NCI-H146 (cell line): ENCODE data around the gene ZNHIT1.

ENCODE experiments used
- DNase-seq: peaks from one replicate; lab custom pipeline; 2025; lab: John Stamatoyannopoulos, UW

ZNHIT1 gene

GRCh38 chr7:101218236-101219125, 516 bp downstream of the ZNHIT1 start:
- no peak for DNase-seq

DNA sequence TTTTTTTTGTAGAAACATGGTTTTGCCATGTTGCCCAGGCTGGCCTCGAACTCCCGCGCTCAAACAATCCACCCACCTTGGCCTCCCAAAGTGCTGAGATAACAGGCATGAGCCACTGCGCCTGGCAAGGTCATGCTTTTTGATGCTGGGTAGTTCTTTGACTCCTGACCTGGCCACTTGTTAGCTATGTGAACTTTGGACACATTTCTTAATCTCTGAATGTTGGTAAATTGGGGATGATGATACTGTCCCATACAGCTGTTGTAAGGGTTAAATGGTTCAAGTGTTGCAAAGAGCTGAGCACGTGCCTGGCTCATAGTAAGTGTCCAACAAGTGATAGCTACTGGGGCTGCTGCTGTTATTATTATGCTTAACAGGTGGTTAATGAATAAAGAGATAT, 2.3 kb downstream of the ZNHIT1 start:
- DNase-seq, result no peak

DNA sequence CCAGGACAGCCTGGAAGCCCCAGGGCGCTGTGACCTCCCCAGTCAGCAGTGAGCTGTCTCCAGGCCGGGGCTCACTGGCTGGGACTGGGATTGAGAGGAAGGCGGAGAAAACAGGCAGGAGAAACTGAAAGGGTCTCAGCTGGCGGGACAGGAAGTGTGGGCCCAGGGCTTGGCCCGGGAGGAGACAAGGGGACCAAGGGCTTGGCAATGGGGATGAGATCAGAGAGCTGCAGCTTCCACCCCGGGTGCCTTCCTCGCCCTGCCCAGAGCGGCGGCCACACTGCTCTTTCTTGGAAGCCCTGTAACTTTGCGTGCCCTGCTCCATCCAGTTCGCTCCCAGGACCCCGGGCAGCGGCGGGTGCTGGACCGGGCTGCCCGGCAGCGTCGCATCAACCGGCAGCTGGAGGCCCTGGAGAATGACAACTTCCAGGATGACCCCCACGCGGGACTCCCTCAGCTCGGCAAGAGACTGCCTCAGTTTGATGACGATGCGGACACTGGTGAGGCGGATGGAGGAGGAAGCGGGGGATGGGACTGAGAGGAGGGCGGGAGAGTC, 4.4 kb downstream of the ZNHIT1 start:
- DNase-seq, result no peak

GRCh38 chr7:101223528-101223927, 5.6 kb downstream of the ZNHIT1 start:
- no peak for DNase-seq

DNA sequence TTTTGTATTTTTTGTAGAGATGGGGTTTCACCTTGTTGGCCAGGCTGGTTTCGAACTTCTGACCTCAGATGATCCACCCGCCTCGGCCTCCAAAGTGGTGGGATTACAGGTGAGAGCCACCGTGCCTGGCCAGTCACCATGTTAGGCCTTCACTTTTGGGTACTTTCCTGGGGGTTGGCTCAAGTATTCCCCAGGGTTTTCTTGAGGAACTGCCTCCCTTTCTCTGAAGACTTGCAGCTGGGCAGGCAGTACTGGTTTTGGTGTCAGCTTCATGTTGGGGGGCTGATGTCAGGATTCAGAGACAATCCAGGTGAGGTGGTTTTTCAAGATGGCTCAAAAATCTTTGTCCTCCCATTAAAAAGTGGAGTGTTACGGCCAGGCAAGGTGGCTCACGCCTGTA, 7.7 kb downstream of the ZNHIT1 start:
- no peak for DNase-seq

GRCh38 chr7:101226721-101227120, 8.8 kb downstream of the ZNHIT1 start:
- DNase-seq, result no peak

DNA sequence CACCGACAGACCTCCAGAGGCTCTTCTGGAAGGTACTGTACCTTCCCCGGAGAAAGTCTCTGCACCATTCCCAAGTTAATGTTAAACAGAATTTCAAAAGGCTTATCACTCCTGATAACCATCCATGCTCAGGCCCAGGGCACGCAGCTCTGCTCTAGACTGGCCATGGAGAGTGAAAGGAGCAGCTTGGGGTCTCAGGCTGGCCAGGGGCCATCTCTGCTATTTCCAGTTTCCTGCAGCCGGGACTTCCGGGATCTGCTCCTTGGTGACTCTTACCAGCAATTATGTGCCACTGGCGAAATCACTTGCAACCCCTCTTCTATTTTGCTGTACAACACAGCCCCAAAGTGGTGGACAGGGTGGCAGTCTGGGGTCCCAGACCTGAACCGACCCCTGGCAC, 13.7 kb downstream of the ZNHIT1 start:
- no peak for DNase-seq

- peak; percentile 85 for DNase-seq
Observed at GRCh38 chr7:101232141-101232850, 14.3 kb downstream of the ZNHIT1 start.

DNA sequence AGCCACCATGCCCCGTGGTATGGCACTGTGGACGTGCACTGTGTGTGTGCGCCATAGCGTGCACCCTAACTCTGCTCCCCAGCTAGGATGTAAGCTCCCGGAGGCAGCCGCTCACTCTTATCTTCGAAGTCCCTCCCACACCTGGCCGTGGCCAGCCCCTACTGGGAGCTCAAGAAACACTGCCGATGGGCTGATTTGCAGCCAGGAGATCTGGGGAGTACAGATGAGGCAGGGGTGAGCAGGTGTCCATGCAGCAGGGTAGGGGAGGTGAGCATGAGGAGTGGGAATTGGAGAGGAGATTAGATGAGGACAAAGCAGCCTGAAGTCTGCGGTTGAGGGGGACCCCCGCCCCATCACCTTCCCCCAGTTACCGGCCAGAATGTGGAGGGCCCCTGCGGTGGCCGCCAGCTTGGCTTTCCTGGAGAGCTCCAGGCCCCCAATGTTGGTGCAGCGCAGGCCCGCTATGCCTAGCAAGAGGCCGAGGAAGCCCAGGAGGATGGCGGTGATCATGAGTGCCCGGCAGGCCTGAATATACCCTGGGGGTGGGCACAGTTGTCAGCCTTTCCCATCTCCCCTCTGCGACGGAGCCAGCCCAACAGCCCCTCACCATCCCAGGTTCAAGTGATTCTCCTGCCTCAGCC, 16.1 kb downstream of the ZNHIT1 start:
- DNase-seq, result no peak

DNA sequence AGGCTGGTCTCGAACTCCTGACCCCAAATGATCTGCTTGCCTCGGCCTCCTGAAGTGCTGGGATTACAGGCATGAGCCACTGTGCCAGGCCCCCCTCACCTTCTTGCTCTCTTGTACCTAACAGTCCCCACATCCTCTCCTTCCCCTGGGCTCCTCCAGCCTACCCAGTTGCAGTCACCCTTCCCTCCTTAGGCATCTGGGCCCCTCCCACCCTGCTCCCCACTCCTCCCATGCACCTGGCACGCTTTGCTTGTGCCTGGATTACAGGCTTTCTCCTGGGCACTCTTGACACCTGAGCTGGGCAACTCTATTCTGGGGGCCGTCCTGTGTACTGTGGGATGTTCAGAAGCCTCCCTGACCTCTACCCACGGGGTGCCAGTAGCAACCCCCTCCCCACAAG, 16.7 kb downstream of the ZNHIT1 start:
- no peak for DNase-seq

GRCh38 chr7:101235050-101235449, 17.1 kb downstream of the ZNHIT1 start:
- no peak for DNase-seq

GRCh38 chr7:101235522-101235921, 17.6 kb downstream of the ZNHIT1 start:
- DNase-seq, result no peak

- no peak for DNase-seq
Observed at GRCh38 chr7:101236292-101236835, 18.4 kb downstream of the ZNHIT1 start.

DNA sequence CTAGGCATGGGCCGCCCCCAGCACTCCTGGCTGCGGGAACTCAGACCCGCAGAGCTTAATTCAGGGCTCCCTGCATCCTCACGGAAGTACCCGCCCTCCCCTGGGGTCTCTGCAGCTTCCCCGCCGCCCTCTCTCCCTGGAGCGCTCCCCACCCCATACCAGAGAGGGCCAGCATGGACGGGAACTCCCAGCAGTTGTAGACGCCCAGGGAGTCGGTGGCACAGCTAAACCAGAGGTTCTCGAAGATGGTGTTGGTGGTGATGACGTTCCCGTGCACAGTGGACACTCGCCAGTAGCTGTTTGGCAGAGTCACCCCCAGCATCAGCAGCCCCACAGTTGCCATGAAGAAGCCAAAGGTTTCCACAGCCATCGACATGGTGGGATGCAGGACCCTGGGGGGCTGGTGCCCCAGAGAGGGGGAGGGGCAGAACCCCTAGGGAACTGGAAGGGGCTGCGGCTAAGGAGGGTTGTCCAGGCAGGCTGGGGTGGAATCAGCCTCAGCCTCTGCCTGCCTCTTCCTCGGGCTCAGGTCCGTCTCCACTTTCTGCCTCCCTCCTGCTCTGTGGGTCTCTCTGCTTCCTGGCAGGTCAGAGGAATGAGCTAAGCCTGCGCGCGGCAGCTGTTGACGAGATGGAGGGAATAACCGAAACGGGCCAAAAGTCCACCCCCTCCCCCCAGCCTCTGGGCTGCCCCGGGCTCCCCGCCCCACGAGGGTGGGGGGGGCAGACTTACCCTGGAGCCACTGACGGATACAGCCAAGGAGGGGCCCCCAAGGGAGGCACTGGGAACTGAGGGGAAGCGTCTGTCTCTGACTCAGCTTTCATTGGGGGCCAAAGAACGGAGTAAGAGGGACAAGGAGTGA, 19.5 kb downstream of the ZNHIT1 start, which contains the start of gene CLDN15:
TSS of gene CLDN15 (minus strand) at position 597 of the 862 bp plus-strand sequence. CDS start at position 376, 221 bp downstream.
- no peak for DNase-seq

DNA sequence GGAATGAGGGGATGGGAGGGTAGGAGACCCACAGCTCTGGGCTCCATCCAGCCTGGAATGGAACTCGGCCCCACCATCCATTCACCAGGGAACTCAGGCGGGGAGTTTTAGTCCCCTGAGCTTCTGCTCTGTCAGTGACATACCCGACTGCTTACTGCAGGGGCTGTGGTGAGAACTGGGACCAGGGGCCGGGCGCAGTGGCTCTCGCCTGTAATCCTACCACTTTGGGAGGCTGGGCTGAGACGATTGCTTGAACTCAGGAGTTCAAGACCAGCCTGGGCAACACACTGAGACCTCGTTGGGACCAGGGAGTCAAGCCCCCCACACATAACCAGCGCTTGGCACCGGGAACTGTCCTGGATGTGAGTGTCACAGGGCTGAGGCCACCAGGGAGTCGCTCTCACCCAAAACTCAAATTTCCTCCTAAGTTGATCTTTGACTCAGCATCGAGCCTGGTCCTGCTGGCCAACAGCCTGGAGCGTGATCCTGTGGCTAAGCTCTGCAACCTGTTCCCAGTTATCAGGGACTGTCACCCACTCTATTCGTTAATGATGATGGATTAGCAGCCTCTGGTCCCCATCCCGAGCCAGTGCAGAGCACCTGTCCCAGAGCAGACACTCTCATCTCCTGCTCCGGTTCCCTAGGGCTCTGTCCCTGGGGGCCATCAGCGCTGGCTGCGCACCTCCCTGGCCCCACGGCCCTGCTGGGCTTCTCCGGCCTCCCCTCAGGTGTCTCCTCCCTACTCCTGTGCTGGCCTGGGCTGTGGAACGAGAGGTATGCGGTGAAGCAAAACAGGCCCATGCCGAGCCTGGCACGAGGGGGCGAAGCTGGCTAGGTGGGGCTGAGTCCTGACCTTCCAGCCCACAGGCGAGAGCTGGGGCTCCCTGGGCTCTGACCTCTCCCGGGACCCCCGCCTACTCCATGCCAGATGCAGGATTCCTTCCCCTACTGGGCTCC, 20.5 kb downstream of the ZNHIT1 start:
- no peak for DNase-seq

DNA sequence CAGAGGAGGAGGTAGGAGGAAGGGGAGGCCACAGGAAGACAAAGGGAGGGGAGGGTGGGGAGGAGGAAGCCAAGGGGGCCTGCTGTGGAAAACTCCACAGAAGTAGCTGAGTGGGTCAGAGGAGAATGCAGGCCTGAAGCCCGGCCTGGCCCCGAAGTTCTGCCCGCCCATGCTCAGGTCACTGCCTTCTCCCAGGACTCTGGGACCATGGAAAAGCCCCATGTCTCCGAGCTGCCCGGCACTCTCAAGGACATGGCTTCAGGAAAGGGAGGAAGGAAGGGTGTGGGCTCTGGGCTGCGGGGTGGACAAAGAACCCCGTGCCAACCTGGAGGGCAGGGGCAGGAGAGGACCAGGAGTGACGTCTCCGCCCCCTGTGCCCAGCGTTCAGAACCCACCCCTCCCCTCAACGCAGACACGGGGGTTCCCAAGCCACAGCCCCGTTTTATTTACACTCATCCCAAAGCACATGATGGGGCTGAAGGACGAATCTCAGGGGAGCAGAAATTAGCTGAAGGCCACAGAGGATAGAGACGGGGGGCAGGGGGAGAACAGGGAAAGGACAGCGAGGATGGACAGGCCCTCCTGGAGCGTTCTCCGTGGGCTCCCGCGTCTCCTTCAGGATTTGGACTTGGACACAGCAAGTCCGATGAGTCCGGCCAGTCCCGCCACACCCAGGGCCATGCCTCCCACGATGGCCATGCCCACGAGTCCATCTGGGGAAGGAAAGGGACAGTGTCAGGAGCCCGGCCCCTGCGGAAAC, 21.4 kb downstream of the ZNHIT1 start:
- DNase-seq, result no peak

- no peak for DNase-seq
Observed at GRCh38 chr7:101239951-101240220, 21.9 kb downstream of the ZNHIT1 start.

DNA sequence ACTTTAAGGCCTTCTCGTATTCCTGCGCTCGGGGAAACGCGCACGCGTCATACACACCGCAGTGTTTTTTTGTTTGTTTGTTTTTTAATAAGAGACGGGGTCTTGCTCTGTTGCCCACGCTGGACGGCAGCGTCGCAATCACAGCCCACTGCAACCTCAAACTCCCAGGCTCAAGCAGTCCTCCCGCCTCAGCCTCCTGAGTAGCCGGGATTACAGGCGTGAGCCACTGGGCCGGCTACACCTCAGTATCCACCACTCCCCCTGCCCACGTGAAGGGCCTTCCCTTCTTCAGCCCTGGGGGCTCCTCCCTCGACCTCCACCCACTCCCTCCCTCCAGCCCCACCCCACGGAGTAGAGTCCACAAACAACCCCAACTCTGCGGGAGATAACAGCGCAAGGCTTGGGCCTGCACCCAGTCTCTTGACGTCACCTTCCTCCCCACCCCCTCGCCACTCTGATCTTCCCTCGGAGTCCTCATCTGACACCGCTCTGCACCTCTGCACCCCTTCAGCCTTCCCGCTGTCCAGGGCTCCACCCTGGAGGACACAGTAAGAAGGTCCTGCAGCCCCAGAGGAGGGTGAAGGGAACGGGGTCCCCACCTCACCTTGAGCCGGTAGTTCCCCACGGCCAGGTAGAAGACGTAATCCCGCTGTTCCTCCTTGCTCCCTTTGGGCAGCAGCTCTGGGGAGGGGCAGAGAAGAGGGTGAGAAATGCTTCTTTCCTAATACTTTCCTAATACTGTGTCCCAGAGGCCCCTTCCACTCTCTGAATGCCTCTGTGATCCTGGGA, 22.5 kb downstream of the ZNHIT1 start:
- DNase-seq, result no peak

- no peak for DNase-seq
Observed at GRCh38 chr7:101241015-101241363, 23.0 kb downstream of the ZNHIT1 start.
